ENCODE results near the gene OR8K3. TPM values are rescaled to one million over a fixed set of nuclear protein-coding genes. Genes with fewer than 3 reads are reported as not detected.

OR8K3 gene
- polyA plus RNA-seq, 1 donor from 2014 or later = not detected

Other genes starting within 250 kb of the OR8K3 start
- gene OR8I2, start 221.8 kb upstream of the OR8K3 start, polyA plus RNA-seq (ENCODE audit: insufficient read depth, low read depth, low replicate concordance) = not detected
- gene OR8H2, start 211.5 kb upstream of the OR8K3 start, polyA plus RNA-seq (ENCODE audit: insufficient read depth, low read depth, low replicate concordance) = not detected
- gene OR8H3, start 192.8 kb upstream of the OR8K3 start, polyA plus RNA-seq (ENCODE audit: insufficient read depth, low read depth, low replicate concordance) = not detected
- not detected for gene OR8J3, start 174.9 kb upstream of the OR8K3 start, polyA plus RNA-seq (ENCODE audit: insufficient read depth, low read depth, low replicate concordance)
- not detected for gene OR8K5, start 154.8 kb upstream of the OR8K3 start, polyA plus RNA-seq (ENCODE audit: insufficient read depth, low read depth, low replicate concordance)
- gene OR5J2, start 138.5 kb upstream of the OR8K3 start, polyA plus RNA-seq (ENCODE audit: insufficient read depth, low read depth, low replicate concordance) = not detected
- gene OR5T2, start 80.9 kb upstream of the OR8K3 start, polyA plus RNA-seq (ENCODE audit: insufficient read depth, low read depth, low replicate concordance) = not detected
- gene OR5T3, start 62.9 kb upstream of the OR8K3 start, polyA plus RNA-seq (ENCODE audit: insufficient read depth, low read depth, low replicate concordance) = not detected
- gene OR5T1, start 41.0 kb upstream of the OR8K3 start, polyA plus RNA-seq (ENCODE audit: insufficient read depth, low read depth, low replicate concordance) = not detected
- gene OR8H1, start 22.9 kb upstream of the OR8K3 start, polyA plus RNA-seq (ENCODE audit: insufficient read depth, low read depth, low replicate concordance) = not detected
- not detected for gene OR8K1, start 30.9 kb downstream of the OR8K3 start, polyA plus RNA-seq (ENCODE audit: insufficient read depth, low read depth, low replicate concordance)
- not detected for gene OR8J1, start 39.1 kb downstream of the OR8K3 start, polyA plus RNA-seq (ENCODE audit: insufficient read depth, low read depth, low replicate concordance)
- gene OR8U1, start 60.5 kb downstream of the OR8K3 start, polyA plus RNA-seq (ENCODE audit: insufficient read depth, low read depth, low replicate concordance) = not detected
- not detected for gene OR5AL1, start 97.6 kb downstream of the OR8K3 start, polyA plus RNA-seq (ENCODE audit: insufficient read depth, low read depth, low replicate concordance)
- not detected for gene OR5M3, start 158.2 kb downstream of the OR8K3 start, polyA plus RNA-seq (ENCODE audit: insufficient read depth, low read depth, low replicate concordance)
- gene OR5M8, start 176.2 kb downstream of the OR8K3 start, polyA plus RNA-seq (ENCODE audit: insufficient read depth, low read depth, low replicate concordance) = not detected
- not detected for gene OR5M11, start 228.1 kb downstream of the OR8K3 start, polyA plus RNA-seq (ENCODE audit: insufficient read depth, low read depth, low replicate concordance)

Data from brain (organoid and tissue), 1 donor.